ENCODE data around the gene GTF3C5.
"Not testable (repeated sequence)": the region's sequence is repeated elsewhere in the genome, so short reads cannot be mapped to it uniquely, and the experiment has no call there.

Gene GTF3C5

DNA sequence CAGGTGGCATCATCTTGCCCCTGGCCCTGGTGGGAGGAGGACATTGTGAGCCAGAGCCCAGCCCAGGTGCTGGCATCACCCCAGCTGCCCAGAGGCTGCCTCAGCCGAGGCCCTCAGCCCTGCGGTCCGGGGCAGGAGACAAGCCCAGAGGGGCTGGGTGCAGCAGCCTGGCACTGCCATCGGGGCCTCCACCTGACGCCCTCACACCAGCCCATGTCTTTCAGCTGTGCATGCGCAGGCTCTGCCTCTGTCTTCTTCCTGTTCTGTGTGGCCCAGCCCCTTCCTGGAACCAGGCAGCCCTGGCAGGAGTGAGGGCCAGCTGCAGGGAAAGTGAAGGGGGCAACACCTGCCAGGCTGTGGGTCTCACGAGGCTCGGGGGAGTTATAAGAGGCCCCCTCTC lies 26.2 kb downstream of the GTF3C5 start:
- DNase-seq, result no peak

GRCh38 chr9:133057553-133057952 lies 26.8 kb downstream of the GTF3C5 start:
- no peak for DNase-seq

- no peak for DNase-seq
These were observed 27.3 kb downstream of the GTF3C5 start for GRCh38 chr9:133058071-133058470.

DNA sequence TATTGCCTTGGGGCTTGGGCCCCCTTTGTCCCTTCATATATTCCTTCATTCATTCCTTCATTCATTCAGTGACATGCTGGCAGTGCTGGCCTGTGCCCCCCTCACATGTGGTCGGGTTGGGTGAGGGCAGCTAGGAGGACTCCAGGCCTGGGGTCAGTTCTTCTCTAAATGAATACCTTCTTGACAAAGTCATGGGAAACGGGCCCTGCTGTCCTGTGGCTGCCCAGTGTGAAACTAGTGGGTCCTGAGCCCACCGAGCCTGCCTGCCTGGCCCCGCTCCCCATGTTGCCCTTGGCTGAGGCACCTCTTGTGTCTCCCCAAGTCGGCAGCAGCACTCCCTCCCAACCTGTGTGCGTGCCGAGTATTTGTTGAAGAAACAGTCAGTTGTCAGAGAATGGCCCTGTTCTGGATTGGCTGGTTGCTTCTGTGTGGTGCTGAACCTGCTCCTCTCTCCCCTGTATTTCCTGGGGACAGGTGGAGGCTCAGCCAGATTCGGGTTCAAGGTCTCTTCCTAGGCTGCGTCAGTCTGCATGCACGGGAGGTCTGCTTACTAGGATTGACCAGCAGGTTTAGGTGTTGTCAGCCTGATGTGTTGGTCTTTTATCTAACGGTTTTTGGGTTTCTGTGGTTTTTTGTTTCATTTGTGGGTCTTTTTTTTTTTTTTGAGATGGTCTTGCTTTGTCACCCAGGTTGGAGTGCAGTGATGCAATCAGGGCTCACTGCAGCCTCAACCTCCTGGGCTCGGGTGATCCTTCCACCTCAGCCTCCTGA lies 27.9 kb downstream of the GTF3C5 start:
- DNase-seq, result no peak

GRCh38 chr9:133059623-133060022 lies 28.8 kb downstream of the GTF3C5 start:
- DNase-seq, result no peak

DNA sequence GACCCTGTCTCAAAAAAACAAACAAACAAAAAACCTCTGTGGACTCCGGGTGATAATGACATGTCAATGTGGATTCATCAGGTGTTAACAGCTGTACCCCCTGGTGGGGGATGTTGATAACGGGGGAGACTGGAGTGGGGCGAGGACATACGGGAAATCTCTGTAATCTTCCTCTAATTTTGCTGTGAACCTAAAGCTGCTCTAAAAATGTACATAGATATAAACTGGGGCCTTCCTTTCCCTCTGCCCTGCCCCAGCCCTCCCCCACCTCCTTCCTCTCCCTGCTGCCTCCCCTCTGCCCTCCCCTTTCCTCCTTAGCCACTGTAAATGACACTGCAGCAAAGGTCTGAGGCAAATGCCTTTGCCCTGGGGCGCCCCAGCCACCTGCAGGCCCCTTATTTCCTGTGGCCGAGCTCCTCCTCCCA lies 29.6 kb downstream of the GTF3C5 start:
- no peak for DNase-seq

GRCh38 chr9:133061019-133061763 lies 30.4 kb downstream of the GTF3C5 start:
- DNase-seq, result not testable (repeated sequence)

DNA sequence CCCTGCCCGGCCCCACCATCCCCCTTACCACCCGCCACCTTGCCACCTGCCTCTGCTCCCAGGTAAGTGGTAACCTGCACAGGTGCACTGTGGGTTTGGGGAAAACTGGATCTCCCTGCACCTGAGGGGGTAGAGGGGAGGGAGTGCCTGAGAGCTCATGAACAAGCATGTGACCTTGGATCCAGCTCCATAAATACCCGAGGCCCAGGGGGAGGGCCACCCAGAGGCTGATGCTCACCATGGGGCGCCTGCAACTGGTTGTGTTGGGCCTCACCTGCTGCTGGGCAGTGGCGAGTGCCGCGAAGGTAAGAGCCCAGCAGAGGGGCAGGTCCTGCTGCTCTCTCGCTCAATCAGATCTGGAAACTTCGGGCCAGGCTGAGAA lies 31.0 kb downstream of the GTF3C5 start, which contains the start of gene CEL:
CEL (plus strand) TSS at position 218 of the 382 bp plus-strand sequence; CDS start at position 240, 22 bp downstream.
- DNase-seq, result not testable (repeated sequence)

DNA sequence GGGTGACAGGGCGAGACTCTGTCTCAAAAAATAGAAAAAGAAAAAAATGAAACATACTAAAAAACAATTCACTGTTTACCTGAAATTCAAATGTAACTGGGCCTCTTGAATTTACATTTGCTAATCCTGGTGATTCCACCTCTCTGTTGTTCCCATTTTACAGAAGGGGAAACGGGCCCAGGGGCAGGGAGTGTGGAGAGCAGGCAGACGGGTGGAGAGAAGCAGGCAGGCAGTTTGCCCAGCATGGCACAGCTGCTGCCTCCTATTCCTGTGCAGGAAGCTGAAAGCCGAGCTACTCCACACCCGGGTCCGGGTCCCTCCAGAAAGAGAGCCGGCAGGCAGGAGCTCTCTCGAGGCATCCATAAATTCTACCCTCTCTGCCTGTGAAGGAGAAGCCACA lies 31.8 kb downstream of the GTF3C5 start:
- not testable (repeated sequence) for DNase-seq

GRCh38 chr9:133063159-133063499 lies 32.3 kb downstream of the GTF3C5 start:
- DNase-seq, result no peak

GRCh38 chr9:133063500-133064231 lies 32.9 kb downstream of the GTF3C5 start:
- DNase-seq, result no peak

DNA sequence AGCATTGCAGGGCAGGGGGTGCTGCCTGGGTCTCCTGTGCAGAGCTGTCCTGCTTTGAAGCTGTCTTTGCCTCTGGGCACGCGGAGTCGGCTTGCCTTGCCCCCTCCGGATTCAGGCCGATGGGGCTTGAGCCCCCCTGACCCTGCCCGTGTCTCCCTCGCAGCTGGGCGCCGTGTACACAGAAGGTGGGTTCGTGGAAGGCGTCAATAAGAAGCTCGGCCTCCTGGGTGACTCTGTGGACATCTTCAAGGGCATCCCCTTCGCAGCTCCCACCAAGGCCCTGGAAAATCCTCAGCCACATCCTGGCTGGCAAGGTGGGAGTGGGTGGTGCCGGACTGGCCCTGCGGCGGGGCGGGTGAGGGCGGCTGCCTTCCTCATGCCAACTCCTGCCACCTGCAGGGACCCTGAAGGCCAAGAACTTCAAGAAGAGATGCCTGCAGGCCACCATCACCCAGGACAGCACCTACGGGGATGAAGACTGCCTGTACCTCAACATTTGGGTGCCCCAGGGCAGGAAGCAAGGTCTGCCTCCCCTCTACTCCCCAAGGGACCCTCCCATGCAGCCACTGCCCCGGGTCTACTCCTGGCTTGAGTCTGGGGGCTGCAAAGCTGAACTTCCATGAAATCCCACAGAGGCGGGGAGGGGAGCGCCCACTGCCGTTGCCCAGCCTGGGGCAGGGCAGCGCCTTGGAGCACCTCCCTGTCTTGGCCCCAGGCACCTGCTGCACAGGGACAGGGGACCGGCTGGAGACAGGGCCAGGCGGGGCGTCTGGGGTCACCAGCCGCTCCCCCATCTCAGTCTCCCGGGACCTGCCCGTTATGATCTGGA lies 33.7 kb downstream of the GTF3C5 start:
- no peak for DNase-seq

DNA sequence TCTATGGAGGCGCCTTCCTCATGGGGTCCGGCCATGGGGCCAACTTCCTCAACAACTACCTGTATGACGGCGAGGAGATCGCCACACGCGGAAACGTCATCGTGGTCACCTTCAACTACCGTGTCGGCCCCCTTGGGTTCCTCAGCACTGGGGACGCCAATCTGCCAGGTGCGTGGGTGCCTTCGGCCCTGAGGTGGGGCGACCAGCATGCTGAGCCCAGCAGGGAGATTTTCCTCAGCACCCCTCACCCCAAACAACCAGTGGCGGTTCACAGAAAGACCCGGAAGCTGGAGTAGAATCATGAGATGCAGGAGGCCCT lies 34.2 kb downstream of the GTF3C5 start:
- DNase-seq, result no peak

GRCh38 chr9:133066181-133066983 lies 35.6 kb downstream of the GTF3C5 start:
- DNase-seq, result no peak

- no peak for DNase-seq
These were observed 36.2 kb downstream of the GTF3C5 start for GRCh38 chr9:133067006-133067405.

DNA sequence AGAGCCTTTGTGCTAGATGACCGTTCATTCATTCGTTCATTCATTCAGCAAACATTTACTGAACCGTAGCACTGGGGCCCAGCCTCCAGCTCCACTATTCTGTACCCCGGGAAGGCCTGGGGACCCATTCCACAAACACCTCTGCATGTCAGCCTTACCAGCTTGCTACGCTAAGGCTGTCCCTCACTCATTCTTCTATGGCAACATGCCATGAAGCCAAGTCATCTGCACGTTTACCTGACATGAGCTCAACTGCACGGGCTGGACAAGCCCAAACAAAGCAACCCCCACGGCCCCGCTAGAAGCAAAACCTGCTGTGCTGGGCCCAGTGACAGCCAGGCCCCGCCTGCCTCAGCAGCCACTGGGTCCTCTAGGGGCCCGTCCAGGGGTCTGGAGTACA lies 37.0 kb downstream of the GTF3C5 start:
- DNase-seq, result no peak

GRCh38 chr9:133068431-133068830 lies 37.6 kb downstream of the GTF3C5 start:
- not testable (repeated sequence) for DNase-seq

GRCh38 chr9:133070500-133070961 lies 39.7 kb downstream of the GTF3C5 start:
- not testable (repeated sequence) for DNase-seq

DNA sequence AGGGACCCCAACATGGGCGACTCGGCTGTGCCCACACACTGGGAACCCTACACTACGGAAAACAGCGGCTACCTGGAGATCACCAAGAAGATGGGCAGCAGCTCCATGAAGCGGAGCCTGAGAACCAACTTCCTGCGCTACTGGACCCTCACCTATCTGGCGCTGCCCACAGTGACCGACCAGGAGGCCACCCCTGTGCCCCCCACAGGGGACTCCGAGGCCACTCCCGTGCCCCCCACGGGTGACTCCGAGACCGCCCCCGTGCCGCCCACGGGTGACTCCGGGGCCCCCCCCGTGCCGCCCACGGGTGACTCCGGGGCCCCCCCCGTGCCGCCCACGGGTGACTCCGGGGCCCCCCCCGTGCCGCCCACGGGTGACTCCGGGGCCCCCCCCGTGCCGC lies 40.2 kb downstream of the GTF3C5 start:
- DNase-seq, result not testable (repeated sequence)

DNA sequence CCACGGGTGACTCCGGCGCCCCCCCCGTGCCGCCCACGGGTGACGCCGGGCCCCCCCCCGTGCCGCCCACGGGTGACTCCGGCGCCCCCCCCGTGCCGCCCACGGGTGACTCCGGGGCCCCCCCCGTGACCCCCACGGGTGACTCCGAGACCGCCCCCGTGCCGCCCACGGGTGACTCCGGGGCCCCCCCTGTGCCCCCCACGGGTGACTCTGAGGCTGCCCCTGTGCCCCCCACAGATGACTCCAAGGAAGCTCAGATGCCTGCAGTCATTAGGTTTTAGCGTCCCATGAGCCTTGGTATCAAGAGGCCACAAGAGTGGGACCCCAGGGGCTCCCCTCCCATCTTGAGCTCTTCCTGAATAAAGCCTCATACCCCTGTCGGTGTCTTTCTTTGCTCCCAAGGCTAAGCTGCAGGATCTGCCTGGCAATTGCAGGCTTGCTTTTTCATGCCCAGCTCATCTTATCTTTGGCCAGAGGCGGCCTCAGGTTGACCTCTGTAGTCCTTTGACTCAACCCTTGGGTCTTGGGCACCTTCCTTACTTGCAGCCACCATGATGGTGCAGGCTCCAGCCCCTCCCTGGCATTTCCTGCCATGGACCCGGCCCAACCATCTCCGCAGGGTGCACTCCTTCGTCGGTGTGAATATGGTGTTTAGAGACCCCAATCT lies 40.8 kb downstream of the GTF3C5 start:
- DNase-seq, result no peak

DNA sequence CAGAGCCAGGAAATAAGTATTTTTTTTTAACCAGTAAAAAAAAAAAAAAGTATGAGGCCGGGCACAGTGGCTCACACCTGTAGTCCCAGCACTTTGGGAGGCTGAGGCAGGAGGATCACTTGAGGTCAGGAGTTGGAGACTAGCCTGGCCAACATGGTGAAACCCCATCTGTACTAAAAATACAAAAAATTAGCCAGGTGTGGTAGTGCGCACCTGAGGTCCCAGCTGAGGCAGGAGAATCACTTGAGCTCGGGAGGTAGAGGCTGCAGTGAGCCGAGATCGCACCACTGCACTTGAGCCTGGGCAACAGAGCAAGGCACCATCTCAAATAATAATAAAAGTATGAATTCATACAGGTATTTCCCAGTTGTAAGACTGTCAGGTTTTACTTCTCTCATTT lies 41.4 kb downstream of the GTF3C5 start:
- DNase-seq, result not testable (repeated sequence)
